GM18517 (cell line): ENCODE data around the gene PCID2.

Source experiments
- ATAC-seq: cut with Tn5 transposase; IDR thresholded peaks from one replicate; pipeline ENCODE4 v1.9.1; 2021; ENCODE audit warnings: mild to moderate bottlenecking, moderate library complexity; ENCODE audit not compliant: unreplicated experiment

The PCID2 gene

DNA sequence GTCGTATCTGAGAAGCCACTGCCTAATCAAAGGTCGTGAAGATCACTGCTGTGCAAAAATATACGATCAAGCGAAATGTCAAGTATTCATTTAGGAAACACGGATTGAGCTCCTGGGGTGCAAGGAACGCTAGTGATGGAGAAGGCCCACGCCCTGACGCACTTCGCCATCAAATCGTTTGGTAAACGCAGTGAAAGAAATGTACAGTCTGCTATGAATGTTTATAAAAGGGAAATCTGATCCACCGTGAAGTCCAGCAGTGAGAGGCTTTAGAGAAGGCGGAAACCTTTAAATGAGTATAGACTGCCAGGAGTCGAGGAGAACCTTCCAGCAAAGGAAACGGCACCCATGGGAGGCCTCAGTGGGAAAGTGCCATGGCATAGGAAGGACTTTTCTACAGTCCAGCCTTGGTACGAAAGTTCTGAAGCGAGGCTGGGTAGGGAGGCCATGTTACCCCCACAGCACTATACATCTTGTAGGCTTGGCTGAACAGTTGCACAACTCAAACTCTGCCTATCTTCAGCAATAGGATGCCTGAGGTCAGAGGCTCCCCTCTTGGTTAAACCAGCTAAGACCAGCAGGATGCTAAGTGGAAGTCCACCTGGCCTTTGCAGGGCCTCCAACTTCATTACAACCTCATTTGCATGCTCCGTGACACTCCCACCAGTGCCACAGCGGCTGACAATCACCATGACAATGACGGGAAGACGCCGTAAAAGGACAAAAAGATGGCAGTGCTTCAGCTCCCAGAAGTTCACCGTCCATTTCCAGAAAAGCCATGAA is 20.4 kb downstream of the PCID2 start:
- ATAC-seq = no peak

DNA sequence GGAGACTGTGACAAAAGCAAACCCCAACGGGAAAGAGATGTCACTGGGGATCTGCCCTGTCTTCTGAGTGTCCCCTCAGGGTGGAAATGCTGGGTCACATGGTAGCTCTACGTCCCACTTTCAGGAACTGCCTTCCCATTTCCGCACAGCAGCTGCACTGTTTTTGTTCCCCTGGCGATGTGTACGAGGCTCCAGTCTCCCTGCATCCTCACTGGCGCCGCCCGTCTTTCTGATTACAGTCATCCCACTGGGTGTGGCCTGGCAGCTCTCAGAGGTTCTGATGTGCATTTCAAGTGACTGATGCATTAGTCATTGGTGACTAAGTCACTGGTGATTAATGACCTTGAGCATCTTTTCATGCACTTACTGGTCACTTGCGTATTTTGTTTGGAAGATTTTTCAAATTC is 21.2 kb downstream of the PCID2 start:
- no peak for ATAC-seq

DNA sequence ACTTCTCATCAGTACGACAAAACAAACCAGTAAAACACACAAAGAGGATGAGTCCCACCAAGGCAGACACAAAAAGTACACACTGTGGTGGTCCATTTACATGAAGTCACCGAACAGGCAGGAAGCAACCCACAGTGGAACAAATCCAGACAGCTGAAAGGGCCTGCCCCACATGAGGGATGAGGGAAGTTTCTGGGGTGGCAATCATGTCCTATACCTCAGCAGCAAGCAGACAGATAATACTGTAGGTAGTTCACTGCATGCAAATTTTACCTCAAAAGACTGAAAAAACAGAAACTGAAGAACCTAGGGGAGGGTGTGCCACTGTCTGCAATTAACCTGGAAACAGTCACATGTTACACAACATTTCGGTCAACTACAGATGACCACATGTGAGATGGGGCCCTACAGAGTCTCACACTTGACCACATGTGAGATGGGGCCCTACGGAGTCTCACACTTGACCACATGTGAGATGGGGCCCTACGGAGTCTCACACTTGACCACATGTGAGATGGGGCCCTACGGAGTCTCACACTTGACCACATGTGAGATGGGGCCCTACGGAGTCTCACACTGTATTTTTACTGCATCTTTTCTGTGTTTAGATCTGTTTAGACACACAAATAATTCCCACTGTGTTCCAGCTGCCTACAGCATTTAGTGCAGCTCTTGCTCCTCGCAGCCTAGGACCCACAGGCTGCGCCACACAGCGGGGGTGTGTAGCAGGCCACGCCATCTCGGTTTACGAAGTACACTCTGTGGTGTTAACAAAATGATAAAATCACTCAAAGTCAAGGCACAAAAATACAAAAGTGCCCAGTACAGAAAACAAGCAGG is 22.2 kb downstream of the PCID2 start:
- peak; percentile 91 for ATAC-seq

DNA sequence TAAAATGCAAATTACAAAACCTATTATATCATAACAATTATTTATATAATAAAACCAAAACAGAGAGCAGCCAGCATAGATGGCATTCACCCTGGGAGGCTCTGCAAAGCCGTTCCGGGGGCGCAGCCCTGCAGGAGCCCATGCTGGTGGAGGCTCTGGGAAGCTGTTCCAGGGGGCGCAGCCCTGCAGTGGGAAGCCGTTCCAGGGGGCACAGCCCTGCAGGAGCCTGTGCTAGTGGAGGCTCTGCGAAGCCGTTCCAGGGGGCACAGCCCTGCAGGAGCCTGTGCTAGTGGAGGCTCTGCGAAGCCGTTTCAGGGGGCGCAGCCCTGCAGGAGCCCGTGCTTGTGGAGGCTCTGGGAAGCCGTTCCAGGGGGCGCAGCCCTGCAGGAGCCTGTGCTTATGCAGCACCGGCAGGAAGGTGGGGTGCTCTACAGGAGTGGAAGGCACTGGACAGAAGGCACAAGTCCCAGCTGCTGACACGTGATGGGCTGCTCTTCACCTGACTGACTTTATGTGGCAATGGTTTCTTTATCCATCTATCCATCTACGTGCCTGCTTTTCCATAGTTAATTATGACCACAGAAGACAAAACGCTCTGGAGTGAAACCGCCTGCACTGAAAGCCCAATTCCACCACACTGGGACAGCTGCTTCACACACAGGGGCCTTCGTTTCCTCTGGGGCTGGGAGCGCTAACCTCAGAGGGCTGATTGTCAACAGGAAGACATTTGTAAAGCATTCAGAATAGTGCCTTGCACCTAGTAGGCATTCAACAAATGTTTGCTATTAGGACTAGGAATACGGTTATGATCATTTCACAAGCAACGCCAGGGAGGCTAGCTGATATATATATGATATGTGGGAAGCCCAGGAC is 23.7 kb downstream of the PCID2 start:
- no peak for ATAC-seq

DNA sequence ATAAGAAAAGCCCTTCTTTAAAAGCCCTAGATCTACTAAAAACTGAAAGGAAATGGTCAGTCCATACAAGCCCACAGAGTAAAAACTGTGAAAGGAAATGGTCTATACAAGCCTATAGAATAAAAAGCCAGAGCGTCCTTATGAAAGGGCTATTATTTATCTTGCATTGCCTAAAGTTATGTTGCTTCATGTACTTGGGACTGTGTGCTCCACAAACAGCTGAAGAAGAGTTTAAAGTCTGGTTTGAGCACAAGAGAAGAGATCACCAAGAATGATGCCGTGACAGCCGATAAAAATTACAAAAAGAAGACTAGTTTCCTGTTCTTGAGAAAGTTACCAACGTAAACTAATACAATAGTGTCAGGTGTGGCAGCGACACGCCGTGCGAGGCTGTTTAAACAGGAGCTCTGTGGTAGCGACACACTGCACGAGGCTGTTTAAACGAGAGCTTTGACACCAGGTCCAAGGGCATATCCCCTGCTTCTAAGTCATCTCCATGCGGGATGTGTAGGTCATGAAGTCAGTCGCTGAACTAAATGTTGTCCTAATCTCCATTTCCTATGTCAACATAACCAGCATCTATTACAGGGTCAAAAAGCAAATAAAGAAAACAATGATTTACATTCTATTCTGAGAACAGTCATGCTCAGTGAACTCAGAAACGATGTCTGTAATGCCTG is 24.9 kb downstream of the PCID2 start:
- no peak for ATAC-seq

DNA sequence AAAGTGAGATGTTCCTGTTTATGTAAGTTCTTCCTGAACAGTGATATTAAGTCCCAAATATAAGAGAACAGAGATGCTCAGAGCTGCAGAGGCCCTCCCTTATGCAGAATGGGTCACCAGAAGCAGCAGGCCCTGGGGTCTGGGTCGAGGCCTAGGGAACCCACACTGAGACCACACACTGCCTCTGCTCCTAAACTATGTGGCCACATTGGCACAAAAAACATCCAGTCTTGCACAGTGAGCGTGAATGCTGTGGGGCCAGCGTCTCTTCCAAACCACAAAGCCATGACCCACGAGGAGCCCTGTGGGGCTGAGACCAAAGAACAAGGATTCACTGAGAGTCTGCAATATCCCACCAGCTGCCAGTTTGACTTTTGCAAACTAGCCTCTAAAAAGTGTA is 26.4 kb downstream of the PCID2 start:
- no peak for ATAC-seq

DNA sequence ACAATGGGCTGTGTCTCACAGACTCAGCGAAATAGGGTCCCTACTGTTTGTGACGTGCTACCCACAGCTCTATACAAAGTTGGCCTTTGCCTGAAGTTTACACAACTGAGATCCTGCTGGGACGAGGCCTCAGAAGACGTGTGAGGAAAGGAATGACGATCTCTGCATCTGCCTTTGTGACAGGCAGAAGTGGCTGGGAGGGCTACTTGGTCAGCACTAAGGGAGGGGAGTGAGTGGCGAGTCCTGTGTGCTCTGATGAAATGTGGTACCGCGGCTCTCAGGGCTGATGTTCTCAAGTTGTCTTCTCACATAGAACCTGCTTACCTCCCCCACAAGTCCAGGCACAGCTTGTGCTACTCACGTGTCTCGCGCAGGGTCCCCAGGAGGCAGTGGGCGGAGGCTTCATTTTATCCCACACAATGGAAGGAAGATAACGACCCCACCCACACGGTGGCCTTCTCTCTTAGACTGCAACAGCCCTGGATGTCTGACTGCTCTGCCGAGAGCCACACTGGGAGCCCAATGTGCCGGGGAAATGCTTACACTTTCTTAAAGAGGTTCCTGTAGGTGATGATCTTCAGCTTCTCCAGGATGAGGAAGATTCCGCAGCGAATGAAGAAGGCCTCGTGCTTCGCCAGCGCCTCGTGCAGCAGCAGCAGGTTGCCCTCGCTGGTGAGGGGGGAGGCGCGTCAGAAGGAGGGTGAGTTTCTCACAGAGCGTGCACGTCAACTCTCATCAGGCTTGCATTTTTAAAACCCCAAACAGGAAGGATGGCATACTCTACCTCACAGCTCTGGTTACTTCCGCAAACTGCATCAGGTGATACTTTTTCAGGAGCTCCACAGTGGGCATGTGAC is 28.9 kb downstream of the PCID2 start:
- no peak for ATAC-seq

DNA sequence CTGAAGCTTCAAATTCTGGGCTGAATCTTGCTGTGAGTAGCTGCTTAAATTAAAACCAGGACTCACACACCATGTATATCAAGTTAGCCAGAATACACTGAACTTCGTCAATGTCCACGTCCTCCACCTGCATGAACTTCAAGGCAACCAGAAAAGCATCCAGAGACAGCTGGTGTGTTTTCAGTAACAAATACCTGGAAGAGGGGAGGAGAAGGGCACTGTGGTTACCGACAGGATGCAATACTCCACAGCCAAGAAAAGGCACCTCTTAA is 29.6 kb downstream of the PCID2 start:
- ATAC-seq = no peak

DNA sequence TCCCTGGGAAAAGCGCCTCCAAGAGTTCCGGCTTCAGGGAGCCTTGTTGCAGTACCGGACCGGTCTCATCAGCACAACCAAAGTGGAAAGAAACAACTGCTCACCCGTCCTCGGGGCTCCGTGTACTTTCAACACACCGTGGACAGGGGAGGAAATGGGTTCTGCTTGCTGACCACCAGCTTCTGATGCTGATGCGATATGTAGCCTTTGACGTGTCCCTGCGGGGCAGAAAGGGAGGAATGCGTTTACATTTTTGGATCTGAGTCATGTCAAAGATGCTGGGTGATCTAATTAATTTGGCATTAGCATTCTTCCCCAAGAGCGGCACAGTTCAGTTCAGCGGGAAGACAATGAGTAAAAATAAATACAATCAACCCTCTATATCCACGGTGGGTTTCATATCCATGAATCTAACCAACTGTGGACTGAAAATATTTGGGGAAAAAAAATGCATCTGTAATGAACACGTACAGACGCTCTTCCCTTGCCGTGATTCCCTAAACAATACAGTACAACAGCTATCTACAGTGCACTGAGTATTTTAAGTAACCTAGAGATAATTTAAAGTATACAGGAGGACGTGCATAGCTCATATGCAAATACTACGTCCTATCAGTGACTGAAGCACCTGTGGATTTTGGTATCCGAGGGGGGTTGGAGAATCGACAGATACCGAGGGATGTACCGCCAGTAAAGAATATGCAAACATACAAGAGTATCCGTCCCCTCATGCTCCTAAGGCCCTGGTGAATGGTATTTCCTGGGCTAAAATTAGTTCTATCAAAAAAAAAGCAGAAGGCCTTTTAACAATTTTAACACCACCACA is 30.2 kb downstream of the PCID2 start:
- ATAC-seq = no peak

DNA sequence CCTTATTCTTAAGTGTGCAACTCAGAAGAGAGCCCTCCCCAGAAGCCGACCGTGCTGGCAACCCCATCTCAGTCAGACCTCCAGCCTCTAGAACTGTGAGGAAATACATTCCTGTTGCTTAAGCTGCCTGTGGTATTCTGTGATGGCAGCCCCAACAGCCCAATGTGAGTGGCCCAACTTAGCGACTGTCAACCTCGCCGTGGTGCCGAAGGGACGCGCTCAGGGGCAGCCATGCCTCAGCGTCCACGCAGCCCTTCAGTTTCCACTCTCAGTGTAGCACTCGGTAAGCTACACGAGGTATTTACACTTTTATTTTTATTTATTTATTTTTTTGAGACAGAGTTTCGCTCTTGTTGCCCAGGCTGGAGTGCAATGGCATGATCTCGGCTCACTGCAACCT is 31.6 kb downstream of the PCID2 start:
- ATAC-seq = no peak

DNA sequence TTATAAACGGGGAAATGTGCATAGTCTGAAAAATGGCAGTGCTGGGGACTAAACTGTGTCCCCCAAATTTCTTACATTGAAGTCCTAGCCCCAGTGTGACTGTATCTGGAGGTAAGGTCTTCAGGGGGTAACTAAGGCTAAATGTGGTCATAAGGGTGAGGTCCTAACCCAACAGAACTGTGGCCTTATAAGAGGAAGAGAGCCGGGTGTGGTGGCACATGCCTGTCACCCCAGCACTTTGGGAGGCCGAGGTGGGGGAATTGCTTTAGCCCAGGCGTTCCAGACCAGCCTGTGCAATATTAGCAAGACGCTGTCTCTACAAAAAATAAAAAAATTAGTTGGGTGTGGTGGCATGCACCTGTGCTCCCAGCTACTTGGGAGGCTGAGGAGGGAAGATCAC is 32.2 kb downstream of the PCID2 start:
- no peak for ATAC-seq

DNA sequence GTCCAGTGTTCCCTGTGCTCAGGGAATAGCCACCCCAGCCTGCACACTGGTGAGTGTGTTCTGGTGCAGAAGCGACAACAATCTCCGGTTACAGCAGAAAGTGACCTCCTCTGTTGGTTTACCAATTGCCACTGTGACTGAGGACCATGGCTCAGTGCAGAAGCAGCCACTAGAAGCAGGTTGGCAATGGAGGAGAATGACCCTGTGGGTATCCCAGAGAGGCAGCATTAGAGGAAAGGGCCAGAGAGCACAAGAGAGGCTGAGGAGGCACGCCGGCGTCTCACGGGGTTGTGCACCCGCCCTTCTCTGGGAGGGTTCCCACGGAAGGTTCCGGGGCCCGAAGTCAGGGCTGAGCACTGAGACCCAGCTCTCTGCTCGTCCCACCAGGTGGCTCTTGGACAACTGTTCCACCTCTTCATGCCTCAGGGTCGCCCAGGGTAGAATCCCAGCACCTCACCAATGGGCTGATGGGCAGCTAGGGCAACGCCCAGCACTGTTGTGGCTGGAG is 36.0 kb downstream of the PCID2 start:
- no peak for ATAC-seq

DNA sequence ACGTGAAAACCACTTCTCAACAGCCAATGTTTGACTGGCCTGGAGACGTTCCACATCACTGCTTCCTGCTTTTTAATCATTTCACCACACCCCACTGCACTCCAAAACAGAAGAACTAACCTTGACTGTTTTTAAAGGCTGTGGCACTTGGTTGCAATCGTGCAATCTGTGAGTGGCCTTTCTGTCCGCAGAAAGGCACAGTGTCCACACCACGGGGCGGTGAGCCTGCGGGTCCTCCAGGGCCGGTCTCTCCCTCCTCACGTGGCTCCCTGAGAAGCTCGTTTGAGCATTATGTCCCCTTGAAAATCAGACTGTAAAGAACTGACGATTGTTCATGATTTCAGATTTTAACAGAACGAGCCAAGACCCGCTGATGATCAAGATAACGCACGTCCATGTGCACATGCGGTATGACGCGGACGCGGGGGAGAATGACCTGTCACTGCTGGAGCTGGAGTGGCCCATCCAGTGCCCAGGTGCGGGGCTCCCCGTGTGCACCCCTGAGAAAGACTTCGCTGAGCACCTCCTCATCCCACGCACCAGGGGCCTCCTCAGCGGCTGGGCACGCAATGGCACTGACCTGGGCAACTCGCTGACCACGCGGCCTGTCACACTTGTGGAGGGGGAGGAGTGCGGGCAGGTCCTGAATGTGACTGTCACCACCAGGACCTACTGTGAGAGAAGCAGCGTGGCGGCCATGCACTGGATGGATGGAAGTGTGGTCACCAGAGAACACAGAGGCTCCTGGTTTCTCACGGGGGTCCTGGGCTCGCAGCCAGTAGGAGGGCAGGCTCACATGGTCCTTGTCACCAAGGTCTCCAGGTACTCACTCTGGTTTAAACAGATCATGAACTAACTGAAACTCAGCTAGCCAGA is 37.0 kb downstream of the PCID2 start:
- no peak for ATAC-seq

DNA sequence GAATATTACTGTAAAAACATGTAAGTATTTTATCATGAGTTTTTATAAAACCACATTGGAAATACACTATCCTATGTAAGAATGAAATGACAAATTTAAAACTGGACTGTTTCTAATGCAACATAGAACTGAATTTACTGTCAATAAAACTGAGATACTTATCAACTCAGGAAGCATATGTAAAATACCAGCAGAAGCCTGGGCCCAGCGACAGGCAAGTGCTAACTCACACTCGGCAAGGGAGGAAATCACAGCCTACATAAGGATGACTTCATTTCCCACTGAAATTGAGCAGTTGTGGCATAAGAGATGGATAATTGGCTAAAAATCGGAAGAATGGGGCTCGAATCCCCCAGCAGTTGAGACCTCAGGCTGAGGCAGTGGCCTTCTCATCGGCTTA is 38.0 kb downstream of the PCID2 start:
- ATAC-seq = no peak

DNA sequence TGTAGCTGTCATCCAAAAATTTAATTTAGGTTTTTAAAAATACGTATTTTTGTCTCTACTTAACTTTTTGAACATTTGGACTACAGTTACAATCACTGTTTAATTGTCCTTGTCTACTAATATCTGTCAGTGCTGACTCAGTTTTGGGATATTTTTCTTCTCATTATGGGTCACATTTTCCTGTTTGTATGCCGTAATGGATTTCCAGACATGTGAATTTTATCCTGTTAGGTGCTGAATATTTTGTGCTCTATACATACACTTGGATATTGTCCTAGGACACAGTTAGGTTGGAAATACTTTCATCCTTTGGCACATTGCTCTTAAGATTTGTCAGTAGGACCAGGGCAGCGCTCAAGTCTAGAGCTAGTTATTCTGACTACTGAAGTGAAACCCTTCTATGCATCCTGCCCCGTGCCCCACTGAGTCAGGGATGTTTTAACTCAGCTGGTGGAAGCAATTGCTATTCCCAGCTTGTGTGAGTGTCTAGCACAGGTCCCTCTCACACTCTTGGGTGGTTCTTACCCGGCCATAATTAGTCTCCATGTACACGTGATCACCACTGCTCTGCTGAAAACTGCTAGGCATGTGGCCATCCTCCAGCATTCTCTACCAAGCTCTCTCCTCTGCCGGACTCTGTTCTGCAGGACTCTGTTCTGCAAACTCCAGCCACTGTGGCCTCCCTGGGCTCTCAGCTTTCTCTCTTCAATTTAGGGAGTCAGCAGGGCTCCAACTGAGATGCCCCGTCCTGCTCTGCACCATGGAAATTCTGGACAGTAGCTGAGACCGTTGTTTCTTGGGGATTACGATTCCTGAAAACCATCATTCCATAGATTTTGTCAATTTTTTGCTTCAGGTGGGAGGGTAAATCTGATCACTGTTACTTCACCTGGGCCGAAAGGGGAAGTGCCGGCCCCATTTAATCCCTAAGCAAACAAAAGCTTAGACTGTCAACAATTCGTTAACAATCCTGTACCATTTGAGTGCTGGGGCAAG is 38.9 kb downstream of the PCID2 start:
- no peak for ATAC-seq

DNA sequence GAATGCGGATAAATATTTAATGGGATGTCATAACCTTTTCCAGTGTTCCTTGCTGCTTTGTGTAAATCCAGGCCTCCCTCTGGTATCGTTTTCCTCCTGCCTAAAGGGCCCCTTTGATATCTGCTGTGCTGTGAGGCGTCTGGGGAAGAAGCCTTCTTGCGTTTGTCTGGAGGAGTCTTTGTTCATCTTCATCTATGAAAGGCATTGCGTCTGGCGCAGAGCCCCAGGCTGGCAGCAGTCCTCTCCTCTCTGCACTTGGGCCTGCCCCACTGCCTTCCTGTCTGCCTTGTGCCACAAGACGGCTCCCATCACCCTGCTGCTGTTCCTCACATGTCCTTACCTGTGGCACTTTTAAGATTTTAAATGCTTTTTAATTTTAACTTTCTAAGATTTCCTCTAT is 40.3 kb downstream of the PCID2 start:
- no peak for ATAC-seq

DNA sequence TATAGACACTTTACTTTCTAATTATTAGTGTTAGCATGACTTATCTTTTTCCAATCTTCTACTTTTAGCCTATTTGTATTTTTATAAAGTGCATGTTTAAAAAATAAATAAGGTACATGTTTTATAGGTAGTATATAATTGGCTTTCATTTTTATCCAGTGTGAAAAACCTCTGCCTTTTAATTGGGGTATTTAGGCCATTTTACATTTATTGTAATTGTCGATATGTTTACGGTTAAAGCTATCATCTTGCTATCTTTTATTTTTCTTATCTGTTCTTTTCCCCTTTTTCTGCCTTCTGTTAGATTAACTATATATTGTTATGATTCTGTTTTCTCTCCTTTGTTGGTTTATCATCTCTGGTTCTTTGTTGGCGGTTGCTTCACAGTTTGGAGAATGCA is 40.9 kb downstream of the PCID2 start:
- ATAC-seq = no peak
